ENCODE measurements around the gene CHST8. TPM values are rescaled to one million over a fixed set of nuclear protein-coding genes. Genes with fewer than 3 reads are reported as not detected.
"Not testable (repeated sequence)": the region's sequence is repeated elsewhere in the genome, so short reads cannot be mapped to it uniquely, and the experiment has no call there.

CHST8 gene
- total RNA-seq, 2 donors from 2014 or later = not detected

DNA sequence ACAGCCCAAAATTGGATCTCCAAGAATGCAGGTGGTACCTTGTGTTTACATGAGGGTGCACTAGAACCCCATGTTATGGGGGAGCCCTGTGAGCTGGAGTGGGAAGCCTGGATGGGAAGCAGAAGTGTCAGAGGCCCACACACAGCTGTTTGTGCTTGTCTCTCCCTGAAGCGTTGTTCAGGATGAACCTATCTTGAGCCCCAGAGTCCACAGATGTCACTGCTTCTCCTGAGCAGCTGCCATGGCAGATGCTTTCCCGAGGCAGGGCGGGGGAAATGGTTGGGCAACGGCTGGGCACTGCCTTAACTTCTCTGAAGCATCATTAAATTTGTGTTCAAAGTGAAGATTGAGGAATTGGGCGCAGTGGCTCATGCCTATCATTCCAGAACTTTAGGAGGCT is 17.1 kb upstream of the CHST8 start:
- Mint-ChIP-seq H3K27me3 (peaks cover 21 to 48% of the 10 kb centered on the region in 2 donors), H3K9me3 (peaks cover 8% of the 10 kb centered on the region), H3K4me3 (no peak overlapping the region), H3K27ac (no peak overlapping the region), H3K36me3 (peaks cover 9% of the 10 kb centered on the region), H3K4me1 (ENCODE audit: low read depth in 2 of 2) (no peaks in the 10 kb centered on the region)
- DNase-seq (ENCODE audit: low spot score) (no peak), ATAC-seq (no peak)

DNA sequence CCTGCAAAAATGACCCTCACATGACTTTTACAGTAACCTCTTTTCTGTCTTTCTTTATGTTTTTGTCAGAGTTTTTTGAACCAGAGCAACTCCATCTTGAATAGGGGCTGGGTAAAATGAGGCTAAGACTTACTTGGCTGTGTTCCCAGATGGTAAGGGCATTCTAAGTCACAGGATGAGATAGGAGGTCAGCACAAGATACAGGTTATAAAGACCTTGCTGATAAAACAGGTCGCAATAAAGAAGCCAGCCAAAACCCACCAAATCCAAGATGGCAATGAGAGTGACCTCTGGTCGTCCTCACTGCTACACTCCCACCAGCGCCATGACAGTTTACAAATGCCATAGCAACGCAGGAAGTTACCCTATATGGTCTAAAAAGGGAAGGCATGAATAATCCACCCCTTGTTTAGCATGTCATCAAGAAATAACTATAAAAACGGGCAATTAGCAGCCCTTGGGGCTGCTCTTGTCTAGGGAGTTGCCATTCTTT is 15.9 kb upstream of the CHST8 start:
- Mint-ChIP-seq H3K27me3 (peaks cover 26 to 53% of the 10 kb centered on the region in 2 donors), H3K36me3 (peaks cover 13% of the 10 kb centered on the region), H3K9me3 (peaks cover 11% of the 10 kb centered on the region)
- H3K4me3 Mint-ChIP-seq; H3K4me1 Mint-ChIP-seq (ENCODE audit: low read depth in 2 of 2); DNase-seq (ENCODE audit: low spot score); H3K27ac Mint-ChIP-seq; ATAC-seq: not testable (repeated sequence)

DNA sequence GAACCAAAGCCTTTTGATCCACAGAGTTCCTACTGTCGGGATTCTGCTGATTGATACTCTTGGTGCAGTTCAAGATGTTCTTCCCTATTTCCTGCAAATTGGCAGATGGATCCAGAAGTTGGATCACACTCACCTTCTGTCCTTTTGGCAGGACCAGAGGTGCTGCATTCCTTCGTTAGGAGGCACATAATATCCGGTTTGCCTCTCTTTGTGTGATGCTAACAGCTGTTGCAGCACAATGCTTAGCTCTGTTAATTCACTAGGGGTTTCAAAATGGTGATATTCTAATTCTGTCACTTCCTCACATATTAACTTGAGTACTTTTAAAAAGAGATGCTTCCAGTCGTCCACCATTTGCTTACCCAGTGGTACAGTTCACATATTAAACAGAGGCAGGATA is 15.2 kb upstream of the CHST8 start:
- peaks cover 30 to 53% of the 10 kb centered on the region in 2 donors for H3K27me3 Mint-ChIP-seq
- H3K27ac Mint-ChIP-seq = no peak overlapping the region
- no peak overlapping the region for H3K4me3 Mint-ChIP-seq
- peaks cover 8% of the 10 kb centered on the region for H3K9me3 Mint-ChIP-seq
- DNase-seq (ENCODE audit: low spot score) = no peak
- H3K4me1 Mint-ChIP-seq (ENCODE audit: low read depth in 2 of 2) = no peaks in the 10 kb centered on the region
- peaks cover 8% of the 10 kb centered on the region for H3K36me3 Mint-ChIP-seq
- ATAC-seq = no peak

DNA sequence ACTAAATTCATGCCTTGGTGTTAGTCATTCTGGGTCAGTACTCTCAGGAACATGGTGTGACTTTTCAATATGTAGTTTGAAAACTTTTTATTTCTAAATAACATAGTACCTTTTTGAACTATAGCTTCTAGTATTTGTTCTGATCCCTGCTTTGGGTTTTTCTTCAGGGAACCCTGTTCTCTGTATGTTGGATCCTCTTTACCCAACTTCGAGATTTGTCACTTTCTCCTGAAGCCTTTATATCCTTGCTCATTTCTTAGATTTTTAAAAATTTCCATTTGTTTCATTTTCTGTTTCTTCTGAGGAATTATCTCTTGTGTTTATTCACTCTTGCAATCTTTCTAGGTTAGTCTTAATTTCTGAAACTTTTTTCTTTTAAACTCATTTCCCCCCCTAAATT is 12.4 kb upstream of the CHST8 start:
- Mint-ChIP-seq H3K27ac (no peak overlapping the region), H3K36me3 (peaks cover 8% of the 10 kb centered on the region), H3K4me1 (ENCODE audit: low read depth in 2 of 2) (no peaks in the 10 kb centered on the region), H3K9me3 (peaks cover 3% of the 10 kb centered on the region), H3K27me3 (peaks cover 27 to 40% of the 10 kb centered on the region in 2 donors), H3K4me3 (no peak overlapping the region)
- DNase-seq (ENCODE audit: low spot score) (no peak), ATAC-seq (no peak)

DNA sequence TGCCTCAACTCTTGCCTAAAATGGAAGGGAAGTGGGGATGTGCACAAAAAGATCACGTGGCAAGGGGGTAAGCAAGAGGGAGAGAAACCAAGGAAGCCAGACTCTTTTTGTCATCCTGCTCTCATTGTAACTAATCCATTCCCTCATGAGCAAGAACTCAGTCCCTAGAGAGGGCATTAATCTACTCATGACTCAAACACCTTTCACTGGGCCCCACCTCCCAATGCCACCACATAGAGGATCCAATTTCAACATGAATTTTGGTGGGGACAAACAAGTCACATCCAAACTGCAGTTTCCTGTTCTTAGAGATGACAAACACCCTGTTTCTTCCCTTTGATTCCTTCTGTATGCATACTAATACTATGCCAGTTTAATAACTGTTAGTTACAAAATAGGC is 11.2 kb upstream of the CHST8 start:
- no peak for ATAC-seq

DNA sequence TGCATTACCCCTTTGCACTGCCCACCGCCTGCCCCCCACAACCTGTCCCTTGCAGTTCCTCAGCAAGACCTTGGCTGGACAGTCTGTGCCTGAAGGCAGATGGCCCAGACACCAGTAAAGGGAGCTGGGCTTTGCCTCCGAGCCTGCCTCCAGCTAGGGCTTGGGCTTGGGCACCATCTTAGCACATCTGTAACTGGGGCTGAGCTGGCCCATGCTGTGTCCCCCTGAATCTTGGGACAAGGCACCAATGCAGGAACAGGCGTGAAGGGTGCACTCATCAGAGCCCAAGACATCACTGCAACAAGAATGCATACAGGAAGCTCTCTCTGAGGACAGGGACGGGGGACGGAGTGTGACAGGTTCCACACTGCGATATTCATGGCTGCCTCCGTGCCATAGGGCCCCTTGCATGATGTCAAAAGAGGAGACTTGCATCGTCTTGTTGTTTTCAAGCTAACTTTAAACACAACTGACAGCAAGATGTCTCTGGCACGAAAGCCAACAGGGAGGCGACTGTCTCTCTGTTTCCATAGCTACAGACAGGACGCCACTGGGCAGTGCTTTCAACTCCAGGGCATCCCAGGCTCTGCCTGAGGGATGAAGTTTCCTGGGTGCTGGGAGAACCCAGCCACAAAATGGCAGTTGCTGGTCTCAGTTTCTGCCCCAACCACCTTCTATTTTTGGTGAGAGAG is 8.7 kb upstream of the CHST8 start:
- Mint-ChIP-seq H3K9me3 (peaks cover 3% of the 10 kb centered on the region), H3K27ac (no peak overlapping the region), H3K36me3 (peaks cover 8% of the 10 kb centered on the region), H3K27me3 (peaks cover 15 to 23% of the 10 kb centered on the region in 2 donors), H3K4me3 (no peak overlapping the region), H3K4me1 (ENCODE audit: low read depth in 2 of 2) (no peaks in the 10 kb centered on the region)
- DNase-seq (ENCODE audit: low spot score) (no peak), ATAC-seq (peak in 1 of 2 donors; percentile 30)

More for the DNA sequence above, 11.2 kb upstream of the CHST8 start:
- DNase-seq (ENCODE audit: low spot score) = no peak
- no peak overlapping the region for H3K27ac Mint-ChIP-seq
- H3K4me3 Mint-ChIP-seq = no peak overlapping the region
- H3K36me3 Mint-ChIP-seq = peaks cover 8% of the 10 kb centered on the region
- H3K27me3 Mint-ChIP-seq = peaks cover 30 to 39% of the 10 kb centered on the region in 2 donors
- H3K4me1 Mint-ChIP-seq (ENCODE audit: low read depth in 2 of 2) = no peaks in the 10 kb centered on the region
- peaks cover 3% of the 10 kb centered on the region for H3K9me3 Mint-ChIP-seq

DNA sequence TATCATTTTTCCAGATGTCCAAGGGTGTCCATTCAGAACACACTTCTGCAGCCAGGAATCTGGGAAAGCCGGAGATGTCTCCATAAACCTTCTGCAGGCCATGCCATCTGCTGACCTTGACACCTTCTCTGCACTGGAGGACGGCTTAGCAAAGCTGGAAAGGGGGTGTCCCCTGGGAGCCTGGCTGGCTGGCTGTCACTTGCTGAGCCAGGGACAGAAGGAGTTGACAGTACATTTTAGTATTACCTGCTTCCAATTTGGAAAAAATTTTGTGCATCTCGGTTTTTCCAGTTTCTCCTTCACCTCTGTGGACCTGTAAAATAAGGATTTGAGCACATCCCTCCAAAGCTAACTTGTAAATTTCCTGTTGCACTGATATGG is 8.1 kb upstream of the CHST8 start:
- H3K4me3 Mint-ChIP-seq = no peak overlapping the region
- peaks cover 8% of the 10 kb centered on the region for H3K36me3 Mint-ChIP-seq
- H3K9me3 Mint-ChIP-seq = peaks cover 3% of the 10 kb centered on the region
- H3K27me3 Mint-ChIP-seq = peaks cover 21 to 27% of the 10 kb centered on the region in 2 donors
- ATAC-seq = no peak
- H3K4me1 Mint-ChIP-seq (ENCODE audit: low read depth in 2 of 2) = no peaks in the 10 kb centered on the region
- H3K27ac Mint-ChIP-seq = no peak overlapping the region
- no peak for DNase-seq (ENCODE audit: low spot score)

DNA sequence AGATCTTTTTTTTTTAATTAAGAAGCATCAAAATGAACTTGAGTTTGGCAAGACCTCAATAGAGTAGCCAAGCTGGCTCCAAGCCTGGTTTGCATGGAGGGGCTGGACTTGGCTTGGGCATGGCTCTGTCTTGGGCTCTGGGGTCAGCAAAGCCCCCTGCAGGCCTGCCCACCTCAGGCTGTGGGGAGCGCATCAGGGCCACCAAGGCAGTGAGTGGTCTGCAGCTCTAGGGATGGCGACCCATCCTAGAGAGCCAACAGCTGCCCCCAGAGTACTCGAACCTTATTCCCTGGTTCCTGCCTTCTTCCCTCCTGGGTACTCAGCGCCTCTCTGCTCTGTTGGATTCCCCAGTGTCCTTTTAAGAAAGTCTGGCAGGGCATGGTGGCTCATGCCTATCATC is 5.4 kb upstream of the CHST8 start:
- Mint-ChIP-seq H3K4me1 (ENCODE audit: low read depth in 2 of 2) (no peaks in the 10 kb centered on the region), H3K9me3 (no peaks in the 10 kb centered on the region), H3K4me3 (no peak overlapping the region), H3K27ac (no peak overlapping the region), H3K36me3 (no peaks in the 10 kb centered on the region), H3K27me3 (peaks cover 20 to 29% of the 10 kb centered on the region in 2 donors)
- DNase-seq (ENCODE audit: low spot score) = no peak
- no peak for ATAC-seq

DNA sequence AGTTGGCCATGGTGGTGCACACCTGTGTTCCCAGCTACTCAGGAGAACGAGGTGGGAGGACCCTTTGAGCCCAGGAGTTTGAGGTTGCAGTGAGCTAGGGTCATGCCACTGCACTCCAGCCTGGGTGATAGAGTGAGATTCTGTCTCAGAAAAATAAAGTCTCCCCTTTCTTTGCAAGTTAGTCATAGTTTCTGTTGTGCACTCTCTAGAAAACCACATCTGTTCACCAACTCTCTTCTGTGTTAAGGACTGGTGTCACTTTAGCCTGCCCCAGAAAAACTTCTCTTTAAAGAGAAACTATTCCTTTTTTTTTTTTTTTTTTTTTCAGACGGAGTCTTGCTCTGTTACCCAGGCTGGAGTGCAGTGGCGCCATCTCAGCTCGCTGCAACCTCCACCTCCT is 4.9 kb upstream of the CHST8 start:
- Mint-ChIP-seq H3K4me3 (no peak overlapping the region), H3K36me3 (no peaks in the 10 kb centered on the region), H3K9me3 (no peaks in the 10 kb centered on the region), H3K4me1 (ENCODE audit: low read depth in 2 of 2) (no peaks in the 10 kb centered on the region), H3K27ac (no peak overlapping the region), H3K27me3 (peaks cover 20 to 25% of the 10 kb centered on the region in 2 donors)
- ATAC-seq (no peak), DNase-seq (ENCODE audit: low spot score) (no peak)

DNA sequence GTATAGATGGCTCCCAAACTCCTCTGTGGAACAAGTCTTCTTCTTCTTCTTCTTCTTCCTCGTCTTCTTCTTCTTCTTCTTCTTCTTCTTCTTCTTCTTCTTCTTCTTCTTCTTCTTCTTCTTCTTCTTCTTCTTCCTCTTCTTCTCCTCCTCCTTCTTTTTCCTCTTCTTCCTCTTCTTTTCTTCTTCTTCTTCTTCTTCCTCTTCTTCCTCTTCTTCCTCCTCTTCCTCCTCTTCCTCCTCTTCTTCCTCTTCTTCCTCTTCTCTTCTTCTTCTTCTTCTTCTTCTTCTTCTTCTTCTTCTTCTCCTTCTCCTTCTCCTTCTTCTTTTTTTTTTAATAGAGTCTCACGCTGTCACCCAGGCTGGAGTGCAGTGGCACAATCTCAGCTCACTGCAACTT is 3.4 kb upstream of the CHST8 start:
- not testable (repeated sequence) for DNase-seq (ENCODE audit: low spot score); H3K9me3 Mint-ChIP-seq; H3K4me1 Mint-ChIP-seq (ENCODE audit: low read depth in 2 of 2); H3K27ac Mint-ChIP-seq; ATAC-seq; H3K36me3 Mint-ChIP-seq; H3K4me3 Mint-ChIP-seq
- H3K27me3 Mint-ChIP-seq = peaks cover 21 to 27% of the 10 kb centered on the region in 2 donors

DNA sequence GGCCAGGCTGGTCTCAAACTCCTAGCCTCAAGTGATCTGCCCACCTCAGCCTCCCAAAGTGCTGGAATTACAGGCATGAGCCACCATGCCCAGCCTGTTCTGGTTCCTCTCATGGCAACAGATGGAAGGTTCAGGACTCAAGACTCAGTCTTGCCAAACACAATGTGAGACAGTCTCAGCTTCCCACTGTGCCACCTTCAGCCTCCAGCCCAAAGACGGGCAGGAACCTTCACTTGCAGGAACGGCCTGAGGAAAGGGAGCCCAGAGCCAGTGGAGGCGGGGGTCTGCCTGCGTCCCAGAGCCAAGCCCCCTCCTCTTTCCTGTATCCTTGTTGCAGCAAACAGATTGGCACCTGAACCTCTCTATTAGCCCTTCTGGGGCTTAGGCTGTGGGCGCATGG is 2.9 kb upstream of the CHST8 start:
- Mint-ChIP-seq H3K27ac (no peak overlapping the region), H3K36me3 (no peaks in the 10 kb centered on the region), H3K4me3 (no peak overlapping the region), H3K9me3 (no peaks in the 10 kb centered on the region), H3K4me1 (ENCODE audit: low read depth in 2 of 2) (no peaks in the 10 kb centered on the region), H3K27me3 (peaks cover 26 to 31% of the 10 kb centered on the region in 2 donors)
- ATAC-seq = no peak
- DNase-seq (ENCODE audit: low spot score) = no peak

DNA sequence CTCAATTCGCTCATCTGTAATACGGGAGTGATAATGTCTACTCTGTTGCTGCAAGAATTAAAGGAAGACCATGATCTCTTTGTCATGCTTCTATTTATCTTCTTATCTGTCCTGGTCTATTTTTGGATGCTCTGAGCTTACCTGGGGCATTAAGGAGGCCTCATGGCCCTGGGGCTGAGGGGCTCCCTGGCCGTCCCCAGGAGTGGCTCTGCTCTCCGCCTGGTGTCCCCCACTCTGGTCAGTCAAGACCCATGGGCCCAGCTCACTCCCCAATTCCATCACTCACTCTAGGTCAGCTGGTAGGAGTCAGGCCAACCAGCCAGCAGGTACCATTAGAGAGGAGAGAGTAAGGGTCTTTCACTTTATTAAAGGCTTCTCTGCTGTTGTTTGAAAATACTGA is 1.1 kb upstream of the CHST8 start:
- no peaks in the 10 kb centered on the region for H3K9me3 Mint-ChIP-seq

DNA sequence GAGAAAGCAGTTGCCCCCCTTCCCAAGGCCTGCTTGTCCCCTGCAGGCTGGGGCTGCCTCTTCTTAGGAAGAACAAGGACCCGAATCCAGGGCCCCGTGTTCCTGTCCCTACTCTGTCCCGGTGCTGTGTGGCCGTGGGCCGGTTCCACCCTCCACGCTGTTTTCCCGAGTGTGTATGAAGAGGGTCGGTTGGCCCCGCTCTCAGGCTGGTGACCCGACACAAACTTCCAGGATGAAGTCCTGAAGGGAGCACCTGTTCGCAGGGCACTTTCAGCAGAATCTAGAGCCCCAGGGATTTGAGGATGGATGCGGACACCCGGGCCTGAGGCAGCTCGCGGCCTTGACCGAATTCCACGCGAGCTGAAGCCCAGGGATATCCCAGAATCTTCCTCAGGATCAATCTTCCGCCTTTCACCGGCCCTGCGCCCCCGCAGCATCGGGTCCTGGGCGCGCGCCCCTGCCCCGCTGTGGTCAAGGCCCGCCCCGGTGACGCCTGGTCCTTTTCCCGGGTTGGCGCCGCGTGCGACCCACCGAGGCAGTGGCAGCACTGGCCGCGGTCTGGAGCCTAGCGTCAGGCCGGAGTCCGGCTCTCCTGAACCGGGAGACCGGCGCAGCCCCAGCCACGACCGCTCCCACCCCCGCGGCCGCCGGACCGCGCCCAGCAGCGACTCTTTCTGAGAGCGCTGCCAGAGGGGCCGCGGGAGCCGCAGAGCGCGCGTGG is 528 bp upstream of the CHST8 start:
- ATAC-seq (no peak), DNase-seq (ENCODE audit: low spot score) (no peak)
- no peaks in the 10 kb centered on the region for H3K4me1 Mint-ChIP-seq (ENCODE audit: low read depth in 2 of 2)
- H3K9me3 Mint-ChIP-seq = no peaks in the 10 kb centered on the region
- no peaks in the 10 kb centered on the region for H3K36me3 Mint-ChIP-seq
- H3K27me3 Mint-ChIP-seq = peaks cover 35 to 40% of the 10 kb centered on the region in 2 donors
- H3K4me3 Mint-ChIP-seq = no peak overlapping the region
- no peak overlapping the region for H3K27ac Mint-ChIP-seq

More for the DNA sequence above, 1.1 kb upstream of the CHST8 start:
- H3K27ac Mint-ChIP-seq = no peak overlapping the region
- H3K27me3 Mint-ChIP-seq = peaks cover 35 to 40% of the 10 kb centered on the region in 2 donors
- DNase-seq (ENCODE audit: low spot score) (no peak), ATAC-seq (no peak)
- no peaks in the 10 kb centered on the region for H3K4me1 Mint-ChIP-seq (ENCODE audit: low read depth in 2 of 2)
- no peak overlapping the region for H3K4me3 Mint-ChIP-seq
- no peaks in the 10 kb centered on the region for H3K36me3 Mint-ChIP-seq

DNA sequence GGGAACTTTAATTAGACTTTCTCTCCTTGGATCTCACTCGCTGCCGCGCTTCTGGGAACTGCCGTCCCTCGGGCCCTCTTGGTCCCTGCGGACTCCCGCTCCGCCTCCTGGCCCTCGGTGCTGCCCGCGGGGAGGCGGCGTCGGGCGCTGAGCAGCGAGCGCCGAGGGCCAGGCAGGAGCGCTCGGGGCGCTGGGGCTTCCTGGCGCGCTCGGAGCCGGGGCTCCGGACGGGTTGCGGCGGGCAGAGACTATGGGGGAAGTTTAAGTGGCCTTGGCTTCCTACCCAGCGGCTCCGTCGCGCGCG is 704 bp downstream of the CHST8 start:
- Mint-ChIP-seq H3K9me3 (no peaks in the 10 kb centered on the region), H3K27ac (no peak overlapping the region), H3K36me3 (no peaks in the 10 kb centered on the region), H3K27me3 (peaks cover 35 to 40% of the 10 kb centered on the region in 2 donors), H3K4me3 (no peak overlapping the region), H3K4me1 (ENCODE audit: low read depth in 2 of 2) (no peaks in the 10 kb centered on the region)
- no peak for DNase-seq (ENCODE audit: low spot score)
- ATAC-seq = no peak

Measured in natural killer cell treated with Interleukin-12 subunit alpha and Interleukin-12 subunit beta and Interleukin-15 and Interleukin-18, amount 100 ng/mL, for 72 hours (primary cell).